Activated CD4-positive, CD25-positive, alpha-beta regulatory T cell treated with anti-CD3 and anti-CD28 coated beads, Interleukin-2, amount 50 U/mL, for 72 hours (primary cell): ENCODE measurements around the gene ARHGAP21.
"Not testable (repeated sequence)": the region's sequence is repeated elsewhere in the genome, so short reads cannot be mapped to it uniquely, and the experiment has no call there.

ENCODE experiments used
- DNase-seq: peaks from one replicate; pipeline ENCODE4 v3.0.0; 2021

Gene ARHGAP21

GRCh38 chr10:24680647-24681524 is 42.8 kb downstream of the ARHGAP21 start:
- no peak for DNase-seq

GRCh38 chr10:24678757-24679156 is 44.9 kb downstream of the ARHGAP21 start:
- no peak for DNase-seq

GRCh38 chr10:24674892-24675632 is 48.6 kb downstream of the ARHGAP21 start:
- DNase-seq, result no peak

- no peak for DNase-seq
Observed at GRCh38 chr10:24670964-24671670, 52.6 kb downstream of the ARHGAP21 start.

GRCh38 chr10:24669285-24669852 is 54.3 kb downstream of the ARHGAP21 start:
- no peak for DNase-seq

- DNase-seq, result no peak
Observed at GRCh38 chr10:24668247-24668646, 55.4 kb downstream of the ARHGAP21 start.

GRCh38 chr10:24664991-24665390 is 58.7 kb downstream of the ARHGAP21 start:
- no peak for DNase-seq

- DNase-seq, result no peak
Observed at GRCh38 chr10:24661376-24661775, 62.3 kb downstream of the ARHGAP21 start.

GRCh38 chr10:24658319-24658718 is 65.4 kb downstream of the ARHGAP21 start:
- DNase-seq, result not testable (repeated sequence)

GRCh38 chr10:24656326-24656725 is 67.4 kb downstream of the ARHGAP21 start:
- not testable (repeated sequence) for DNase-seq

- no peak for DNase-seq
Observed at GRCh38 chr10:24652381-24652957, 71.2 kb downstream of the ARHGAP21 start.

- DNase-seq, result no peak
Observed at GRCh38 chr10:24651923-24652322, 71.8 kb downstream of the ARHGAP21 start.

GRCh38 chr10:24650669-24651391 is 72.9 kb downstream of the ARHGAP21 start:
- DNase-seq, result no peak

- DNase-seq, result no peak
Observed at GRCh38 chr10:24645784-24646183, 77.9 kb downstream of the ARHGAP21 start.

- DNase-seq, result no peak
Observed at GRCh38 chr10:24645022-24645421, 78.7 kb downstream of the ARHGAP21 start.

- DNase-seq, result no peak
Observed at GRCh38 chr10:24643679-24644209, 79.9 kb downstream of the ARHGAP21 start.

- no peak for DNase-seq
Observed at GRCh38 chr10:24642921-24643678, 80.6 kb downstream of the ARHGAP21 start.

GRCh38 chr10:24639124-24639523 is 84.6 kb downstream of the ARHGAP21 start:
- no peak for DNase-seq

GRCh38 chr10:24625778-24626177 is 97.9 kb downstream of the ARHGAP21 start:
- DNase-seq, result no peak

- no peak for DNase-seq
Observed at GRCh38 chr10:24623383-24623782, 100.3 kb downstream of the ARHGAP21 start.

GRCh38 chr10:24622781-24623301 is 100.8 kb downstream of the ARHGAP21 start:
- no peak for DNase-seq
